ENCODE data around the gene IL1RN. TPM values are rescaled to one million over a fixed set of nuclear protein-coding genes. Genes with fewer than 3 reads are reported as not detected.

The IL1RN gene
- total and polyA plus RNA-seq, 2 of the 8 experiments (the other 6 are each of a cell fraction or from before 2014, with no cell fraction given) = not detected

DNA sequence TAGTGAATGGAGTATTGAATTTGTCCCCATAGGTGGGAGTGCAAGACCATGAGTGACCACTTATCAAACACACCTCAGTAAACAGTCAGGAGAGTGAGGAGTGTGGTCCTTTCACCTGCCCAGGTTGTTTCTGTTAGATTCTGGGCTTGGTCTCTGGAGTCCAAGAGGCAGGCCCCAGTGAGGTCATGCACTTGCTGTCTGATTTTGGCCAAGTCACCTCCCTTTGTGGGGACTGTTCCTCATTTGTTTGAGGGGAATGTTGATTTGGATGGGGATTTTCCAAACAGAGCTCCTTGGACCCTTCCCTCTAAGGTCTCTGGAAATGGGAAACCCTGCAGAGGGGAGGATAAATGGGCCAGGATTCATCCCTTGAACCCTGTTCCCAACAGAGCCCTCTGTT, 7.3 kb downstream of the IL1RN start:
- POLR2A ChIA-PET (ENCODE audit: partially characterized antibody) = no interaction called here
- H3K23ac ChIP-seq (ENCODE audit: insufficient read length) = no peak overlapping the region

More for the DNA sequence above, 7.3 kb downstream of the IL1RN start:
- no peaks in the 10 kb centered on the region for H4K20me1 ChIP-seq (replicated peaks in 1 of 2; ENCODE audit: control insufficient read depth in 1 of 2, insufficient read depth in 2 of 2, low read length in 2 of 2)
- no peak overlapping the region for H4K5ac ChIP-seq (ENCODE audit: insufficient read length, low read depth, low read length)
- H3K14ac ChIP-seq (ENCODE audit: insufficient read length) = no peak overlapping the region
- no peak overlapping the region for H4K91ac ChIP-seq (replicated peaks; ENCODE audit: insufficient read length, low read length)
- H2BK15ac ChIP-seq (ENCODE audit: low read length) = no peak overlapping the region
- FAIRE-seq = no peak
- H3K18ac ChIP-seq (ENCODE audit: extremely low read depth, low read length) = no peak overlapping the region
- H3K4me3 ChIP-seq (ENCODE audit: extremely low read depth in 1 of 4, insufficient read depth in 2 of 4, low read depth in 3 of 4, low read length in 4 of 4) = no peak overlapping the region
- H3K4me2 ChIP-seq (ENCODE audit: insufficient read depth in 1 of 2, low read depth in 2 of 2, low read length in 2 of 2) = no peak overlapping the region
- no peaks in the 10 kb centered on the region for H3K9me3 ChIP-seq (ENCODE audit: insufficient read depth in 2 of 2, low read depth in 1 of 2, low read length in 1 of 2)
- peak in 1 of 2 experiments; percentile 7 for DNase-seq (ENCODE audit: low read depth in 1 of 2, low spot score in 2 of 2)
- no peaks in the 10 kb centered on the region for H3K4me1 ChIP-seq (replicated peaks in 1 of 4; ENCODE audit: control insufficient read depth in 3 of 4, insufficient read depth in 4 of 4, low read length in 3 of 4)
- H2AFZ ChIP-seq (ENCODE audit: low read length) = no peak overlapping the region
- no peaks in the 10 kb centered on the region for H3K36me3 ChIP-seq (ENCODE audit: control insufficient read depth in 2 of 4, insufficient read depth in 4 of 4, low read length in 3 of 4)
- TF ChIP-seq NRF1 (IDR thresholded peaks at IDR 0.05; ENCODE audit: low read depth, low read length) = no peak
- TF ChIP-seq, protein P1, sequence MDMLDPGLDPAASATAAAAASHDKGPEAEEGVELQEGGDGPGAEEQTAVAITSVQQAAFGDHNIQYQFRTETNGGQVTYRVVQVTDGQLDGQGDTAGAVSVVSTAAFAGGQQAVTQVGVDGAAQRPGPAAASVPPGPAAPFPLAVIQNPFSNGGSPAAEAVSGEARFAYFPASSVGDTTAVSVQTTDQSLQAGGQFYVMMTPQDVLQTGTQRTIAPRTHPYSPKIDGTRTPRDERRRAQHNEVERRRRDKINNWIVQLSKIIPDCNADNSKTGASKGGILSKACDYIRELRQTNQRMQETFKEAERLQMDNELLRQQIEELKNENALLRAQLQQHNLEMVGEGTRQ (IDR thresholded peaks at IDR 0.05; ENCODE audit: low read length) = no peak
- no peak for TF ChIP-seq EGR1 (IDR thresholded peaks at IDR 0.05; ENCODE audit: borderline replicate concordance, low read depth, low read length)
- TF ChIP-seq GABPA (IDR thresholded peaks at IDR 0.05; ENCODE audit: borderline replicate concordance, insufficient read depth, low read length) = no peak
- TF ChIP-seq GTF2F1 (IDR thresholded peaks at IDR 0.05; ENCODE audit: borderline replicate concordance, low read depth, low read length) = no peak
- TF ChIP-seq RXRA (IDR thresholded peaks at IDR 0.05; ENCODE audit: insufficient read depth, low read depth, low read length) = no peak
- TF ChIP-seq, protein P2, sequence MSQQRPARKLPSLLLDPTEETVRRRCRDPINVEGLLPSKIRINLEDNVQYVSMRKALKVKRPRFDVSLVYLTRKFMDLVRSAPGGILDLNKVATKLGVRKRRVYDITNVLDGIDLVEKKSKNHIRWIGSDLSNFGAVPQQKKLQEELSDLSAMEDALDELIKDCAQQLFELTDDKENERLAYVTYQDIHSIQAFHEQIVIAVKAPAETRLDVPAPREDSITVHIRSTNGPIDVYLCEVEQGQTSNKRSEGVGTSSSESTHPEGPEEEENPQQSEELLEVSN (IDR thresholded peaks at IDR 0.05) = no peak
- TF ChIP-seq BACH1 (IDR thresholded peaks at IDR 0.05; ENCODE audit: low read length) = no peak
- TF ChIP-seq MAFK (IDR thresholded peaks at IDR 0.05; ENCODE audit: low read depth, low read length) = no peak
- no peak for TF ChIP-seq SRF (IDR thresholded peaks at IDR 0.05; ENCODE audit: low read depth, low read length)
- no peak overlapping the region for H3K9ac ChIP-seq (replicated peaks in 1 of 4; ENCODE audit: extremely low read depth in 1 of 4, low read depth in 3 of 4, low read length in 3 of 4)
- H3K27me3 ChIP-seq (replicated peaks in 1 of 4; ENCODE audit: control insufficient read depth in 3 of 4, extremely low read depth in 1 of 4, insufficient read depth in 3 of 4, low read length in 3 of 4) = no peaks in the 10 kb centered on the region
- no peak overlapping the region for H3K4ac ChIP-seq (replicated peaks; ENCODE audit: insufficient read length, low read depth, low read length)
- no peaks in the 10 kb centered on the region for H3K23me2 ChIP-seq (ENCODE audit: low read depth, low read length)
- H3K56ac ChIP-seq (replicated peaks; ENCODE audit: insufficient read length, low read depth, low read length) = no peak overlapping the region
- H3K79me2 ChIP-seq (ENCODE audit: control insufficient read depth in 1 of 2, insufficient read depth in 2 of 2, low read length in 2 of 2) = no peaks in the 10 kb centered on the region
- H2BK5ac ChIP-seq (ENCODE audit: low read depth, low read length) = no peak overlapping the region
- H2BK20ac ChIP-seq (ENCODE audit: low read length) = no peak overlapping the region
- H4K8ac ChIP-seq (ENCODE audit: extremely low read depth, insufficient read depth, low read length) = no peak overlapping the region
- no peak overlapping the region for H2BK12ac ChIP-seq (ENCODE audit: low read depth, low read length)
- H3K79me1 ChIP-seq (ENCODE audit: low read depth, low read length) = no peaks in the 10 kb centered on the region
- H2AK5ac ChIP-seq (ENCODE audit: low read depth, low read length) = no peak overlapping the region
- CTCF ChIA-PET (ENCODE audit: partially characterized antibody) = interaction anchor here (0.7 to 12.3 kb wide), 15 partner anchors 15 to 254 kb away, joined by 3 to 253 read pairs (median 8); partner anchors contain the start of gene PSD4
- no peak overlapping the region for H2BK120ac ChIP-seq (replicated peaks; ENCODE audit: low read depth, low read length)
- no peak overlapping the region for H3K27ac ChIP-seq (ENCODE audit: low read depth, low read length)

Measured in H1 (cell line).